CD4-positive, alpha-beta T cell (primary cell): ENCODE measurements around the gene MAD2L1BP. TPM values are rescaled to one million over a fixed set of nuclear protein-coding genes. Genes with fewer than 3 reads are reported as not detected.

Source experiments
- ATAC-seq: fragments of 200-7000 bp; cut with Tn5 transposase; one replicate; pipeline ENCODE4 v1.10.0; 2022; ENCODE audit warnings: mild to moderate bottlenecking; ENCODE audit not compliant: poor library complexity
- CTCF ChIA-PET: fragments of 350-600 bp; sonication (Branson Sonifier 250); formaldehyde crosslinking; loops from one replicate; lab custom pipeline; 2021; ENCODE audit warnings: antibody characterized with exemption, inconsistent platforms; lab: Charles Lee
- POLR2A ChIA-PET: fragments of 350-600 bp; sonication (Branson Sonifier 250); formaldehyde crosslinking; loops from one replicate; lab custom pipeline; 2021; ENCODE audit warnings: antibody characterized with exemption, inconsistent platforms; lab: Charles Lee
- DNase-seq, 14 experiments: peaks; one replicate each; pipeline ENCODE4 v3.0.0-alpha.2; 2013 to 2020; ENCODE audit warnings: mixed read lengths in 2 of 14
- H3K27ac ChIP-seq, 2 donors: one replicate each; pipeline versions ENCODE4 v1.5.1 to v1.7.0; 2013; ENCODE audit warnings: low read length in 2 of 2, low read depth in 1 of 2, mild to moderate bottlenecking in 1 of 2
- H3K27me3 ChIP-seq, 2 experiments: 1 replicate in 1 of 2; 2 replicates in 1 of 2; pipeline versions ENCODE4 v1.6.1 to v1.7.0; 2013; ENCODE audit warnings: low read length in 2 of 2, control low read depth in 1 of 2, mild to moderate bottlenecking in 1 of 2, moderate library complexity in 1 of 2; ENCODE audit not compliant: insufficient read depth in 2 of 2, control insufficient read depth in 1 of 2
- H3K36me3 ChIP-seq: one replicate; pipeline ENCODE4 v1.6.1; 2013; ENCODE audit warnings: low read length, control low read depth; ENCODE audit not compliant: insufficient read depth
- H3K4me1 ChIP-seq: one replicate; pipeline ENCODE4 v1.6.1; 2013; ENCODE audit warnings: low read length, control low read depth; ENCODE audit not compliant: insufficient read depth
- H3K4me3 ChIP-seq: one replicate; pipeline ENCODE4 v1.5.1; 2013; ENCODE audit warnings: mild to moderate bottlenecking, low read length, moderate library complexity
- H3K9me3 ChIP-seq, 2 experiments: 1 replicate in 1 of 2; 2 replicates in 1 of 2; pipeline versions ENCODE4 v1.6.1 to v1.7.0; 2013; ENCODE audit warnings: low read length in 2 of 2, mild to moderate bottlenecking in 2 of 2, control low read depth in 1 of 2, moderate library complexity in 1 of 2; ENCODE audit not compliant: control insufficient read depth in 1 of 2, insufficient read depth in 1 of 2
- H3K27ac Mint-ChIP-seq: one replicate; pipeline ENCODE4 v1.8.0; 2020; ENCODE audit warnings: mixed read lengths
- H3K27me3 Mint-ChIP-seq: one replicate; pipeline ENCODE4 v1.8.0; 2021; ENCODE audit warnings: mixed read lengths
- H3K36me3 Mint-ChIP-seq: one replicate; pipeline ENCODE4 v1.8.0; 2021; ENCODE audit warnings: low read depth, mixed read lengths
- H3K4me1 Mint-ChIP-seq: one replicate; pipeline ENCODE4 v1.8.0; 2021; ENCODE audit warnings: low read depth, mixed read lengths
- H3K4me3 Mint-ChIP-seq: one replicate; pipeline ENCODE4 v1.8.0; 2020; ENCODE audit warnings: mild to moderate bottlenecking, mixed read lengths
- H3K9me3 Mint-ChIP-seq: one replicate; pipeline ENCODE4 v1.8.0; 2020; ENCODE audit warnings: mixed read lengths
- intact Hi-C, 2 experiments: fragments of 100-400 bp; cut with DNase I in 1 of 2; cut with micrococcal nuclease in 1 of 2; formaldehyde crosslinking; loops; one replicate each; pipeline versions ENCODE4 v1.15.1 to v1.9.0; 2023 to 2025; cut with DNase I, micrococcal nuclease
- total RNA-seq, 174 experiments: library from RNA in 2 of 174; stranded (reverse) in 2 of 174; gene quantifications; one replicate each; pipeline ENCODE4 v1.2.3 and lab custom pipeline; 2021 to 2026
- TF ChIP-seq, protein P1 (sequence below): fragments of 200-600 bp; IDR thresholded peaks from one replicate; pipeline ENCODE4 v1.8.0; 2022; ENCODE audit warnings: antibody characterized with exemption, mild to moderate bottlenecking

The MAD2L1BP gene
- total RNA-seq, 2 experiments from 2014 or later = 36.6 to 39.2 TPM

DNA sequence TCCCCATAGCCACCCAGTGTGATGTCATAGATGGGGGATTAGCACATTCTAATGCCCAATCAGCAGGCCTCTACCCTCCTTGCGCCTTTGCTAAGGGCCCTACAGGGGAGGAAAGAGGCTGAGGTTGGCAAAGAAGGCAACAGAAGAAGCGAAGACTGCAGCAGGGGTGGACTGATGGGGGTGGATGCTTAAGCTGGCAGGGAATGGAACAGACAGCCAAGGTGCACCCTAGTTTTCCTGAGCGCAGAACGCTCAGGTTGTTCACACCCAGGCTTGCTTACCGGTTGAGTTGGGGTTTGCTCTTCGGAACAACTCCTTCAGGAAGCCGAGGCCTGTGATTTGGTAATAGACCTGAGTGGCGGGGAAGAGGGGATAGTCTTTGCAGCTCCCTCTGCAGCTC, 39.3 kb downstream of the MAD2L1BP start:
- H3K9me3 ChIP-seq = no peaks in the 10 kb centered on the region
- H3K4me3 ChIP-seq = no peak overlapping the region
- DNase-seq (no peak), ATAC-seq (no peak)
- H3K4me1 ChIP-seq = no peaks in the 10 kb centered on the region
- Mint-ChIP-seq H3K4me1 (no peaks in the 10 kb centered on the region), H3K36me3 (peaks cover 90% of the 10 kb centered on the region), H3K27me3 (no peaks in the 10 kb centered on the region), H3K4me3 (no peak overlapping the region), H3K9me3 (no peaks in the 10 kb centered on the region), H3K27ac (no peak overlapping the region)
- H3K36me3 ChIP-seq = peaks cover 92% of the 10 kb centered on the region
- TF ChIP-seq, protein P1, sequence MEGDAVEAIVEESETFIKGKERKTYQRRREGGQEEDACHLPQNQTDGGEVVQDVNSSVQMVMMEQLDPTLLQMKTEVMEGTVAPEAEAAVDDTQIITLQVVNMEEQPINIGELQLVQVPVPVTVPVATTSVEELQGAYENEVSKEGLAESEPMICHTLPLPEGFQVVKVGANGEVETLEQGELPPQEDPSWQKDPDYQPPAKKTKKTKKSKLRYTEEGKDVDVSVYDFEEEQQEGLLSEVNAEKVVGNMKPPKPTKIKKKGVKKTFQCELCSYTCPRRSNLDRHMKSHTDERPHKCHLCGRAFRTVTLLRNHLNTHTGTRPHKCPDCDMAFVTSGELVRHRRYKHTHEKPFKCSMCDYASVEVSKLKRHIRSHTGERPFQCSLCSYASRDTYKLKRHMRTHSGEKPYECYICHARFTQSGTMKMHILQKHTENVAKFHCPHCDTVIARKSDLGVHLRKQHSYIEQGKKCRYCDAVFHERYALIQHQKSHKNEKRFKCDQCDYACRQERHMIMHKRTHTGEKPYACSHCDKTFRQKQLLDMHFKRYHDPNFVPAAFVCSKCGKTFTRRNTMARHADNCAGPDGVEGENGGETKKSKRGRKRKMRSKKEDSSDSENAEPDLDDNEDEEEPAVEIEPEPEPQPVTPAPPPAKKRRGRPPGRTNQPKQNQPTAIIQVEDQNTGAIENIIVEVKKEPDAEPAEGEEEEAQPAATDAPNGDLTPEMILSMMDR = no peak
- POLR2A ChIA-PET = no interaction called here
- CTCF ChIA-PET = no interaction called here
- H3K27me3 ChIP-seq = no peaks in the 10 kb centered on the region
- intact Hi-C loops = no loop called here
- H3K27ac ChIP-seq = no peak overlapping the region

- no peaks in the 10 kb centered on the region for H3K4me1 ChIP-seq
- ATAC-seq (no peak), DNase-seq (no peak)
- Mint-ChIP-seq H3K9me3 (no peaks in the 10 kb centered on the region), H3K4me3 (no peak overlapping the region), H3K27ac (no peak overlapping the region), H3K36me3 (peaks cover 89% of the 10 kb centered on the region), H3K4me1 (no peaks in the 10 kb centered on the region), H3K27me3 (no peaks in the 10 kb centered on the region)
- H3K9me3 ChIP-seq = no peaks in the 10 kb centered on the region
- TF ChIP-seq, protein P1 = no peak
- peaks cover 94% of the 10 kb centered on the region for H3K36me3 ChIP-seq
- intact Hi-C loops = no loop called here
- no peaks in the 10 kb centered on the region for H3K27me3 ChIP-seq
- H3K27ac ChIP-seq = no peak overlapping the region
- H3K4me3 ChIP-seq = no peak overlapping the region
- CTCF ChIA-PET = interaction anchor here (1.0 kb wide), 1 partner anchor 9 kb away, joined by 4 read pairs; no protein-coding TSS in a partner anchor
- POLR2A ChIA-PET = no interaction called here
These were observed 41.4 kb downstream of the MAD2L1BP start for GRCh38 chr6:43676962-43677606.

- H3K27ac Mint-ChIP-seq = no peak overlapping the region
- POLR2A ChIA-PET = no interaction called here
- no peaks in the 10 kb centered on the region for H3K27me3 ChIP-seq
These were observed 42.1 kb downstream of the MAD2L1BP start for GRCh38 chr6:43677759-43678158.

More at GRCh38 chr6:43677759-43678158, 42.1 kb downstream of the MAD2L1BP start:
- Mint-ChIP-seq H3K4me3 (no peak overlapping the region), H3K4me1 (peaks cover 5% of the 10 kb centered on the region), H3K27me3 (no peaks in the 10 kb centered on the region), H3K36me3 (peaks cover 88% of the 10 kb centered on the region), H3K9me3 (no peaks in the 10 kb centered on the region)
- no peaks in the 10 kb centered on the region for H3K4me1 ChIP-seq
- no peak overlapping the region for H3K4me3 ChIP-seq
- TF ChIP-seq, protein P1 = no peak
- intact Hi-C loops = no loop called here
- CTCF ChIA-PET = interaction anchor here (1.0 kb wide), 1 partner anchor 10 kb away, joined by 4 read pairs; no protein-coding TSS in a partner anchor
- no peak for DNase-seq
- no peak for ATAC-seq
- H3K27ac ChIP-seq = no peak overlapping the region
- H3K36me3 ChIP-seq = peaks cover 95% of the 10 kb centered on the region
- H3K9me3 ChIP-seq = no peaks in the 10 kb centered on the region
